PC-3 (cell line): ENCODE data around the gene GRIA1. TPM values are rescaled to one million over a fixed set of nuclear protein-coding genes. Genes with fewer than 3 reads are reported as not detected.

ENCODE experiments used
- ATAC-seq: fragments of 200-7000 bp; cut with Tn5 transposase; 2 replicates; pipeline ENCODE4 v1.9.1; 2020; ENCODE audit warnings: mild to moderate bottlenecking, moderate library complexity
- BruUV-seq: library from RNA; stranded (reverse); fragments of 400-500 nt; replicated peaks from 2 replicates; lab custom pipeline; 2021; lab: Mats Ljungman, UMichigan
- CTCF ChIA-PET: fragments of 300-600 bp; sonication (Branson Sonifier 250); formaldehyde crosslinking; loops from one replicate; lab custom pipeline; 2022; ENCODE audit warnings: antibody characterized with exemption; lab: Charles Lee
- POLR2A ChIA-PET: fragments of 300-600 bp; sonication (Branson Sonifier 250); formaldehyde crosslinking; loops from one replicate; lab custom pipeline; 2022; ENCODE audit warnings: antibody characterized with exemption; ENCODE audit not compliant: unreplicated experiment; lab: Charles Lee
- DNase-seq: peaks from one replicate; pipeline ENCODE4 v3.0.0-alpha.2; 2015
- H2AFZ ChIP-seq: fragments of 300-600 bp; sonication (generic); 2 replicates; pipeline ENCODE4 v1.6.0; 2016; ENCODE audit warnings: antibody characterized with exemption, low read length
- H3F3A ChIP-seq: fragments of 300-600 bp; sonication (generic); one replicate; pipeline ENCODE4 v1.6.0; 2017; ENCODE audit warnings: antibody characterized with exemption, low read length, control low read depth, mild to moderate bottlenecking; ENCODE audit not compliant: unreplicated experiment
- H3K27ac ChIP-seq: fragments of 300-600 bp; sonication (generic); 2 replicates; pipeline ENCODE4 v1.5.1; 2016; ENCODE audit warnings: mild to moderate bottlenecking, low read length
- H3K27me3 ChIP-seq: fragments of 300-600 bp; sonication (generic); 2 replicates; pipeline ENCODE4 v1.6.1; 2016; ENCODE audit warnings: low read length, mixed read lengths
- H3K36me3 ChIP-seq: fragments of 300-600 bp; sonication (generic); 2 replicates; pipeline ENCODE4 v1.6.1; 2016; ENCODE audit warnings: low read depth, mixed run types, low read length, mixed read lengths
- H3K4me1 ChIP-seq: fragments of 300-600 bp; sonication (generic); 2 replicates; pipeline ENCODE4 v1.5.1; 2016; ENCODE audit warnings: low read length; ENCODE audit not compliant: insufficient read depth
- H3K4me2 ChIP-seq: fragments of 300-600 bp; sonication (generic); 2 replicates; pipeline ENCODE4 v1.6.0; 2016; ENCODE audit warnings: low read length
- H3K4me3 ChIP-seq: fragments of 300-600 bp; sonication (generic); 2 replicates; pipeline ENCODE4 v1.5.1; 2016; ENCODE audit warnings: mild to moderate bottlenecking, low read length, mixed read lengths
- H3K79me2 ChIP-seq: fragments of 300-600 bp; sonication (generic); 2 replicates; pipeline ENCODE4 v1.6.1; 2017; ENCODE audit warnings: low read length, mixed read lengths
- H3K9ac ChIP-seq: fragments of 300-600 bp; sonication (generic); 2 replicates; pipeline ENCODE4 v1.6.0; 2016; ENCODE audit warnings: mild to moderate bottlenecking, low read length
- H3K9me2 ChIP-seq: fragments of 300-600 bp; sonication (generic); replicated peaks from 2 replicates; pipeline ENCODE4 v1.6.1; 2016; ENCODE audit warnings: mixed run types, low read length, mixed read lengths
- H3K9me3 ChIP-seq: fragments of 300-600 bp; sonication (generic); 2 replicates; pipeline ENCODE4 v1.6.1; 2016; ENCODE audit warnings: low read length, mixed read lengths
- H4K20me1 ChIP-seq: fragments of 300-600 bp; sonication (generic); 2 replicates; pipeline ENCODE4 v1.6.1; 2016; ENCODE audit warnings: low read length, mixed read lengths
- EZH2 ChIP-seq: fragments of 300-600 bp; sonication (generic); IDR thresholded peaks from one replicate; pipeline ENCODE4 v1.6.1; 2017; ENCODE audit warnings: antibody characterized with exemption, mild to moderate bottlenecking, low read length; ENCODE audit not compliant: unreplicated experiment
- EZH2phosphoT487 ChIP-seq: fragments of 300-600 bp; sonication (generic); IDR thresholded peaks from 2 replicates; pipeline ENCODE4 v1.6.1; 2018; ENCODE audit warnings: mild to moderate bottlenecking, antibody characterized with exemption, low read length, borderline replicate concordance
- intact Hi-C: fragments of 100-400 bp; cut with micrococcal nuclease; formaldehyde crosslinking; loops from 2 replicates; pipeline ENCODE4 v1.9.0; 2023
- total RNA-seq: library from RNA; depleted of rRNA; stranded (reverse); fragments of >200 nt; gene quantifications from 2 replicates; pipeline ENCODE4 v1.2.3, GENCODE V29; 2014
- TF ChIP-seq, protein P1 (sequence below): fragments of 300-600 bp; sonication (generic); conservative IDR thresholded peaks from 2 replicates; pipeline ENCODE4 v1.5.1; 2017; ENCODE audit warnings: antibody characterized with exemption, low read depth, mild to moderate bottlenecking, low read length

Gene GRIA1
- total RNA-seq, 1 experiment from 2014 or later, result not detected

DNA sequence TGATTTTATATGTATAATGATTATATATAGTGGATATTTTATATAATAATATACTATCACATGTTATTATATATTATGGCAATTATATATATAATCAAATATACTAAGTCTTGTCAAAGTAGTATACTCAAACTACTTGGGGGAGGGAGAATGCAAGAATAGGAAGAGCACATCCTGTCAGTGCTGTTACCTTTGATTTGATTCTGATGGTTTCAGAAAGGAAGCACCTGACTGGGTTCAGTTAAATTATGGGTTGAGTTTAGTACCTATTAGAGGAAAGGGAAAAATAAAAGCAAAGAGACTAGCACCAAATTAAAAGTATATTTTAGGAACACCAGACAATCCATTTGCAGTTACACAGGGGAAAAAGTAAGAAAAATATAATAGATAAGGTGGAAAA is 107.6 kb downstream of the GRIA1 start:
- TF ChIP-seq, protein P1, sequence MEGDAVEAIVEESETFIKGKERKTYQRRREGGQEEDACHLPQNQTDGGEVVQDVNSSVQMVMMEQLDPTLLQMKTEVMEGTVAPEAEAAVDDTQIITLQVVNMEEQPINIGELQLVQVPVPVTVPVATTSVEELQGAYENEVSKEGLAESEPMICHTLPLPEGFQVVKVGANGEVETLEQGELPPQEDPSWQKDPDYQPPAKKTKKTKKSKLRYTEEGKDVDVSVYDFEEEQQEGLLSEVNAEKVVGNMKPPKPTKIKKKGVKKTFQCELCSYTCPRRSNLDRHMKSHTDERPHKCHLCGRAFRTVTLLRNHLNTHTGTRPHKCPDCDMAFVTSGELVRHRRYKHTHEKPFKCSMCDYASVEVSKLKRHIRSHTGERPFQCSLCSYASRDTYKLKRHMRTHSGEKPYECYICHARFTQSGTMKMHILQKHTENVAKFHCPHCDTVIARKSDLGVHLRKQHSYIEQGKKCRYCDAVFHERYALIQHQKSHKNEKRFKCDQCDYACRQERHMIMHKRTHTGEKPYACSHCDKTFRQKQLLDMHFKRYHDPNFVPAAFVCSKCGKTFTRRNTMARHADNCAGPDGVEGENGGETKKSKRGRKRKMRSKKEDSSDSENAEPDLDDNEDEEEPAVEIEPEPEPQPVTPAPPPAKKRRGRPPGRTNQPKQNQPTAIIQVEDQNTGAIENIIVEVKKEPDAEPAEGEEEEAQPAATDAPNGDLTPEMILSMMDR, result no peak
- TF ChIP-seq EZH2phosphoT487 (no peak), EZH2 (no peak)
- ChIA-PET CTCF (no interaction called here), POLR2A (no interaction called here)
- peaks cover 12% of the 10 kb centered on the region for H3K27me3 ChIP-seq
- H3K9ac ChIP-seq, result no peak overlapping the region
- H3K27ac ChIP-seq, result no peak overlapping the region
- H3K9me3 ChIP-seq, result no peaks in the 10 kb centered on the region
- no peaks in the 10 kb centered on the region for H3K4me1 ChIP-seq
- ATAC-seq (no peak), DNase-seq (no peak)
- BruUV-seq, result no TSS peak
- H4K20me1 ChIP-seq, result no peaks in the 10 kb centered on the region
- no peaks in the 10 kb centered on the region for H3K9me2 ChIP-seq
- no peak overlapping the region for H3K4me3 ChIP-seq
- no peak overlapping the region for H3K4me2 ChIP-seq
- no peaks in the 10 kb centered on the region for H3F3A ChIP-seq
- no peaks in the 10 kb centered on the region for H3K36me3 ChIP-seq
- no peak overlapping the region for H2AFZ ChIP-seq
- intact Hi-C loops, result no loop called here
- no peaks in the 10 kb centered on the region for H3K79me2 ChIP-seq

DNA sequence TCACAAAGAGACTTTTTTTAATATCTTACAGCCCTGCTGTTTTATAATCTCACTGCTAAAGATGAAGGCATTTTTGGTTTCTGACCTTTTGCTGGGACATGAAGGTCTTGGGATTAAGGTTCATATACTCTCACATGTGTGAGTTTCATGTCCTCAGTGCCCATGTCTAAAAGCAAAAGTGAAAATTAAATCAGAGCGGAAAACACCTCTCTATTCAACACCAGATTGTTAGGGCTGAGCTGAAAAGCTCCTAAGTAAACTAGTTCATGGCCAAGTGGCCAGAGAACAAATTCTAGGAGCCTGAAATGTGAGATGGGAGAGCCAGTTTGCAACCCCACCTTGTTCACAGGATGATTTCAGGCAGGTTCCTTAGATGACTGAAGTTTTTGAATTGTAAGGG is 110.9 kb downstream of the GRIA1 start:
- Histone ChIP-seq H2AFZ (no peak overlapping the region), H3K9me3 (no peaks in the 10 kb centered on the region), H3K4me1 (no peaks in the 10 kb centered on the region), H3K9me2 (no peaks in the 10 kb centered on the region), H4K20me1 (no peaks in the 10 kb centered on the region), H3K79me2 (no peaks in the 10 kb centered on the region), H3K4me2 (no peak overlapping the region), H3K9ac (no peak overlapping the region), H3K36me3 (no peaks in the 10 kb centered on the region), H3F3A (no peaks in the 10 kb centered on the region), H3K4me3 (no peak overlapping the region), H3K27me3 (peaks cover 12% of the 10 kb centered on the region), H3K27ac (no peak overlapping the region)
- intact Hi-C loops, result no loop called here
- TF ChIP-seq EZH2phosphoT487 (no peak), EZH2 (no peak)
- TF ChIP-seq, protein P1, result no peak
- ATAC-seq (no peak), DNase-seq (no peak)
- no TSS peak for BruUV-seq
- ChIA-PET CTCF (no interaction called here), POLR2A (no interaction called here)

DNA sequence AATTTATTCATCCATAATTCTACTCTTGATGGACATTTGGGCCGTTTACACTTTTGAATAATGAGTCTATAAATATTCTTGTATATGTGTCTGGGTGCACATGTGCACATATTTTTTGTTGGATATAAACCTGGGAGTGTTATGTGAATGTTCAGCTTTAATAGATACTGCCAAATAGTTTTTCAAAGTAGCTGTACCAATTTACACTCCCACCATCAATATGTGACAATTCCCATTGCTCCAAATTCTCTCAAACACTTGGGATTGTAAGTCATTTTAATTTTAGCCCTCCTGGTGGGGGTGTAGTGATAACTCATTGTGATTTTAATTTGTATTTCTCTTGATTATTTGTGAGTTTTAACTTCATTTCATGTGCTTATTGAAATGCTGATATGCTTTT is 114.9 kb downstream of the GRIA1 start:
- Histone ChIP-seq H3F3A (no peaks in the 10 kb centered on the region), H3K79me2 (no peaks in the 10 kb centered on the region), H3K9me3 (no peaks in the 10 kb centered on the region), H3K36me3 (no peaks in the 10 kb centered on the region), H3K9ac (no peak overlapping the region), H3K4me3 (no peak overlapping the region), H3K4me2 (no peak overlapping the region), H4K20me1 (no peaks in the 10 kb centered on the region), H3K4me1 (no peaks in the 10 kb centered on the region), H3K9me2 (no peaks in the 10 kb centered on the region), H3K27me3 (0 out of 2 replicates have a peak, but pooled peaks cover 6% of the 10 kb centered on the region), H2AFZ (no peak overlapping the region), H3K27ac (no peak overlapping the region)
- no peak for ATAC-seq
- CTCF ChIA-PET, result no interaction called here
- DNase-seq, result no peak
- no TSS peak for BruUV-seq
- POLR2A ChIA-PET, result no interaction called here
- intact Hi-C loops, result no loop called here
- TF ChIP-seq EZH2 (no peak), EZH2phosphoT487 (no peak)
- TF ChIP-seq, protein P1, result no peak
